ENCODE results near the gene CMTM6.
A peak's percentile ranks its signal among the peaks of the same experiment; 100 is the strongest.

The CMTM6 gene

GRCh38 chr3:32438596-32439344, 63.9 kb downstream of the CMTM6 start:
- ATAC-seq: peak; percentile 72
- no peak for TF ChIP-seq TSHZ2 (CRISPR knock-in tag; IDR thresholded peaks at IDR 0.05)
- no peak for TF ChIP-seq SNAI2 (CRISPR knock-in tag; IDR thresholded peaks at IDR 0.05)

- ATAC-seq: no peak
- TF ChIP-seq SNAI2 (CRISPR knock-in tag; IDR thresholded peaks at IDR 0.05): no peak
- no peak for TF ChIP-seq TCF4 (CRISPR knock-in tag; IDR thresholded peaks at IDR 0.05; ENCODE audit: borderline replicate concordance)
- no peak for TF ChIP-seq GLIS3 (CRISPR knock-in tag; IDR thresholded peaks at IDR 0.05)
Observed at GRCh38 chr3:32437896-32438295, 64.8 kb downstream of the CMTM6 start.

- TF ChIP-seq GLIS3 (CRISPR knock-in tag; IDR thresholded peaks at IDR 0.05): no peak
- no peak for TF ChIP-seq ZNF8 (CRISPR knock-in tag; IDR thresholded peaks at IDR 0.05)
- no peak for TF ChIP-seq CREB5 (CRISPR knock-in tag; IDR thresholded peaks at IDR 0.05; ENCODE audit: low read depth)
- no peak for TF ChIP-seq ZFP30 (CRISPR knock-in tag; IDR thresholded peaks at IDR 0.05)
- TF ChIP-seq TSHZ2 (CRISPR knock-in tag; IDR thresholded peaks at IDR 0.05): no peak
- no peak for TF ChIP-seq CSRNP3 (CRISPR knock-in tag; IDR thresholded peaks at IDR 0.05)
- TF ChIP-seq ISL1 (CRISPR knock-in tag; IDR thresholded peaks at IDR 0.05): no peak
- no peak for TF ChIP-seq ESRRG (CRISPR knock-in tag; IDR thresholded peaks at IDR 0.05)
- TF ChIP-seq OSR1 (CRISPR knock-in tag; IDR thresholded peaks at IDR 0.05): no peak
- no peak for TF ChIP-seq RARB (CRISPR knock-in tag; IDR thresholded peaks at IDR 0.05)
- no peak for TF ChIP-seq PPARA (CRISPR knock-in tag; IDR thresholded peaks at IDR 0.05; ENCODE audit: borderline replicate concordance)
- TF ChIP-seq ARNTL (CRISPR knock-in tag; IDR thresholded peaks at IDR 0.05; ENCODE audit: borderline replicate concordance, low read depth): no peak
- TF ChIP-seq ZFP3 (CRISPR knock-in tag; IDR thresholded peaks at IDR 0.05): no peak
- no peak for TF ChIP-seq POU6F1 (CRISPR knock-in tag; IDR thresholded peaks at IDR 0.05; ENCODE audit: borderline replicate concordance, low read depth)
- TF ChIP-seq ZC3H10 (CRISPR knock-in tag; IDR thresholded peaks at IDR 0.05): no peak
- no peak for TF ChIP-seq TCF4 (CRISPR knock-in tag; IDR thresholded peaks at IDR 0.05; ENCODE audit: borderline replicate concordance)
- TF ChIP-seq ZNF70 (CRISPR knock-in tag; IDR thresholded peaks at IDR 0.05): no peak
- no peak for TF ChIP-seq PATZ1 (CRISPR knock-in tag; IDR thresholded peaks at IDR 0.05; ENCODE audit: borderline replicate concordance)
- TF ChIP-seq CSDC2 (CRISPR knock-in tag; IDR thresholded peaks at IDR 0.05): no peak
- TF ChIP-seq BACH2 (CRISPR knock-in tag; IDR thresholded peaks at IDR 0.05; ENCODE audit: borderline replicate concordance): no peak
- ATAC-seq: no peak
Observed at GRCh38 chr3:32436816-32437189, 65.8 kb downstream of the CMTM6 start.
